Ovary (tissue), 3 donors: Measurements from ENCODE around the gene RIPOR3.

Experiments used
- CTCF ChIP-seq, 3 donors: fragments of 450-650 bp in 2 of 3; fragments of 200-600 bp in 1 of 3; IDR thresholded peaks; one replicate each; pipeline versions ENCODE4 v1.5.1 to v1.8.0; 2016 to 2022; ENCODE audit warnings: antibody characterized with exemption in 3 of 3, mild to moderate bottlenecking in 1 of 3
- EP300 ChIP-seq: sonication (generic); formaldehyde crosslinking; IDR thresholded peaks from one replicate; pipeline ENCODE4 v1.6.1; 2017; ENCODE audit warnings: antibody characterized with exemption
- donor health status: DM: no; HTN: no; CAD: no.

GRCh38 chr20:50595988-50596693 lies 95.2 kb downstream of the RIPOR3 start:
- TF ChIP-seq CTCF (IDR thresholded peaks at IDR 0.05) = no peak
- no peak for TF ChIP-seq EP300
